GM19025 (cell line): ENCODE results near the gene CLASP2.

ENCODE experiments used
- ATAC-seq: cut with Tn5 transposase; IDR thresholded peaks from one replicate; pipeline ENCODE4 v1.9.1; 2021; ENCODE audit warnings: mild to moderate bottlenecking, low read depth, moderate library complexity; ENCODE audit not compliant: unreplicated experiment

Gene CLASP2

DNA sequence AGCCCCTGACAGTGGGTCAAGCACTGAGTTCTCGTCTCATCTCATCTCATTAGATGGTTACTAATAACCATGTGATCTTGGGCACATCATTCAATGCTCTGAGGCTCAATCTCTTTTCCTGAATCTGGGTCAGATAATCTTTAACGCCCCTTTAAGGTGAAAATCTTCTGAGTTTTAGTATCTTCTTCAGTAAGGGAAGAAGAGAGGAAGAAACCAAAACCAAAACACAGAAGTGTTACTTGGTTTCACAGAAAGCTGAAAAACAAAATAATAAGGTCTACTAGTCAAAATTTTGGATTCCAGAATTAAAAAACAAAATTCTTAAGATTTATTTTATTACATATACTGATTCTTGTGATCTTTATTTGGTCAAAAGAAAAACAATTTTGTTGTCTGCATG lies 78.2 kb downstream of the CLASP2 start:
- ATAC-seq, result no peak

DNA sequence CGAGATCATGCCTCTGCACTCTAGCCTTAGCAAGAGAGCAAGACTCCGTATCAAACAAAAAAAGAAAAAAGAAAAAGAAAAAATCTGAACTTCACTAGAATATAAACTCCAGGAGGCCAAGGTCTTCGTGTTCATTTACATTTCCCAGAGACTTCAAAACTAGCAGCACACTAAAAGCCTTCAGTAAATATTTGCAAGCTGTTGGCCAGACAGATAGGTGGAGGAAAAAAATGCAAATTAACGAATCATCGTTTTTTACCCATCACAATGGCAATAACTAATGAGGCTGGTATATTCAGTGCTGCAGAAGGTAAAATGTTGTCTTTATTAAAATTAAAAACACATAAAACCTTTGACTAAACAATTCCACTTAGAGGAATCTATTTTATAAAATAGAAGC lies 80.6 kb downstream of the CLASP2 start:
- no peak for ATAC-seq

DNA sequence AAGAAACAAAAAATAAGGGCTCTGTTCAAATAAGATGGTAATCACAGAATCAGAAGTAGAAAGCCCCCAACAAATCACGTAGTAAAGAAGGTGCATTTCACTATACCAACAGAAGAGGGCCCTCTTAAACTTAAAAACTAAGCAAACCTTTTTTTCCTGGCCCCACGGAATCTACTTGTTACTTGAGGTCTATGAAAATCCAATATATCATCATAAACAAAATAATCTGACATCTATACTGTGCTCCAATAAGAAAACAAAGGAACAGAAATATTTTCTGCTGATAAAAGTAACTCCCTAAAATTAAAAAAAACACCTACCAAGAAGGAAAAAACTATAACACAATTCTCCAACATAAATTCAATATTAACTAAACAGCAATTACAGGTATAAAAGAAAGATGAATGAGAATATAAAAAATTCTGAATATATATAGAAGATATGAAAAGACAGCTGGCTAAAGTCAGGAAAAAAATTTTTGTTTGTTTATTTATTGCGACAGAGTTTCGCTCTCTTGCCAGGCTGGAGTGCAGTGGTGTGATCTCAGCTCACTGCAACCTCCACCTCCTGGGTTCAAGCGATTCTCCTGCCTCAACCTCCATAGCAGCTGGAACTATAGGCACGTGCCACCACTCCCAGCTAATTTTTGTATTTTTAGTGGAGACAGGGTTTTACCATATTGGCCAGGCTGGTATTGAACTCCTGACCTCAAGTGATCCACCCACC lies 81.8 kb downstream of the CLASP2 start:
- no peak for ATAC-seq

DNA sequence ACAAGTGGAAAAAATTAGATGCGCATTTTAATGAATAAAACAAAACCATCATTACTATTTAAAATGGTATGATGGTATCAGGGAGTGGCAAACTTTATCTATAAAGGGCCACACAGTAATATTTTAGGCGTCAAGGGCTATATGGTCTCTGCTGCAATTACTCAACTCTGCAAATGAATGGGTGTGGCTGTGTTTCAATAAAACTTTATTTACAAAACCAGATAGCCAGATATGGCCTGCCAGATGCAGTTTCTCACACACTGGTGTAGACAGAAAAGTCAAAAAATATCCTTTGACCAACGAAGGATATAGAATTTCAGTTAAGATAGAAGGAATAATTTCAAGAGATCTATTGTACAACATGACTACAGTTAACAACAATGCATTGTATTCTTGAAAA lies 83.8 kb downstream of the CLASP2 start:
- no peak for ATAC-seq

DNA sequence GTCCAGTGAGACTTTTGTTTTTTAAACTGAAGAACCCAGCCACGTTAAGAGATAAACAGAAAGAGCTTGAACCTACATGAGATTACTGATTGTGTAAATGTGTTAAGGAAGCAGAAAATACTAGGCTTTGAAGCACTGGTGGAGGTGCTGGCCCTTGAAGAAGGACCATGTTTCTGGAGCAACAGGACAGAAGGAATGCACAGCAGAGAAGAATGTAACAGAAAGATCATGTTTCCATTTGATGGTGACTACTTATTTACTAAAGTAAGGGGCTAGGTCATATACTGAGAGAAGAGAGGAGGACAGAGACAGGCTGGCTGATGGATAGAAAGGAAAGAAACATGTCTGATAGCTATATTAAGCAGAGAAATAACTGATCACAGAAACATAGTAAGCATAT lies 88.8 kb downstream of the CLASP2 start:
- ATAC-seq, result no peak

DNA sequence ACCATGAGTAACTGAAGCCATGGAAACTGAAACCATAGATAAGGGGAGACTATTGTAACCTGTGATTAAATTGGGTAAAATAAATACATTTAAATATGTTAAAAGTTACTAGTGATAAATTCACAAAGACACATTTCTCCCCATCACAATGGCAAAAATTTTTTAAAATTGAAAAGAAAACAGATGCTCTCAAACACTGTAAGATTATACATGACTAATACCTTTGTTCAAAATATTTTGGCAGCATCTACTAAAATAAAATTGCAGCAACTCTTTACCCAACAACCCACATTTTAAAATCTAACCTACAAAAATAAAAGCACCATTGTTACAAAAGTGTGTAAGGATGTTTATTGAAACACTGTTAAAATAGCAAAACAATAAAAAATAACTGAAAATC lies 93.3 kb downstream of the CLASP2 start:
- ATAC-seq, result no peak

DNA sequence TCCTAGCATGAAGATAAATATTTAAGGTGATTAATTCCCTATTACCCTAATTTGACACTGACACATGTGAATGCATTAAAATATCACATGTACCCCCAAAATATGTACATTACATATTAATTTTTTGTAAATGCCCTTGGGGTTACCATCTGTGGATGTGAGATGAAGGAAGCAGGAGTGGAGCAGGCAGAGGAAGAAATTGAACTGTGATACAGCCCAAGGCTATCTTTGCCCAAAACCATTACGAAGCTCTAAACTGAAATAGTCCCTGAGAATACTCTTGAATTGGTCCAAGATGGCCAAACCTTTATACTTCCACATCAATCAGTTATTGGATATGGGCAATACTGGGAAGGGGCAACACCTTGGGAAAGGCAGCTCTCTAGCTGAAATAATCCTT lies 105.0 kb downstream of the CLASP2 start:
- no peak for ATAC-seq

DNA sequence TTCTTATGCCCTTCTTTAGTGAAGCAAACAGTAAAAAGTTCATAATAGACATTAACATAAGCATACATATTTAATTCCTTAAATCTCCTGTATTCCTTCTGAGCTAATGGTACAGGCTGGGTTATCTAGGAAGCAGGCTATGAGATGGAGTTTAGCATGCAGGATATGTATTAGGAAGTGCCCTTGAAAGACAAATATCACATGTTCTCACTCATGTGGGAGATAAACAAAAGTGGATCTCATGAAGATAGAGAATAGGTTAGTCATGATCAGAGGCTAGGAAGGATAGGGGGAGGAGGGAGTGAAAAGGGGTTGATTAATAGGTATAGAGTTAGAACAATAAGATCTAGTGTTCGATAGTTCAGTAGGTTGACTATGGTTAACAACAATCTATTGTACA lies 105.4 kb downstream of the CLASP2 start:
- no peak for ATAC-seq

DNA sequence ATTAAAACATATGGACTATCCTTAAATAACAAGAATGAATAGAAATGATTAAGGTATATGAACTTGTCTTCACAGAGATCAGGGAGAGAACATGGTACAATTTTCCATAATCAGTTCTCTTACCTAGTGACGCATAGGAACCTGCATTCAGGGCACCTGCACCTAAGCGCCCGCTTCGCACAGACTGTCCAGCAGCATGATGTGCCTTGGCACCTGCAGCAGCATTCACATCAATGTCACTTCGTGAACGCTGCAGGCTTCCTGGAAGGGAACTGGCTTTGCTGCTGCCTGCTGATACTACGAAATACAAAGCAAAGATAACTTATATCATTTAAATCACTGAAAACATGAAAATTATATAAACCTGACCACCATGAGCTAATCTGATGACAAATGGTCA lies 115.2 kb downstream of the CLASP2 start:
- ATAC-seq, result no peak

DNA sequence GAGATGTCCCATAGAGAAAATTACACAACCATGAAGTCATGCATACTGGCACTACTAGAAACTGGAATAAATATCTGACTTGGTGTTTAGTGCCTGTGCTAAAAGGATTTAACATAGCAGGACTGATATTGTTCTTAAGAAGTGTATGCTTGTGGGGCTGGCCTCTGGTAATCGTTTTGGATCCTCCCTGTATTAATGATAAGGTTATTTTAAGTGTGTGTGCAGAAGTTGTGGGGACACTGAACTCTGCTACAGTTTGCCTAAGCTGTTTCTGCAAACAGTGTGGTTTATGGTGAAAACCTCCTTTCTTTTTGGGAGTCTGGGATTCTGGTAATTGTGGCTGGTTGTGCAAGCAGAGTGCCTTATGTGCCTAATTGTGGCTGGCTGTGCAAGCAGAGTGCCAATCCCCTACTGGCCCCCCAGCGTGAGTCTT lies 120.8 kb downstream of the CLASP2 start:
- ATAC-seq, result no peak

DNA sequence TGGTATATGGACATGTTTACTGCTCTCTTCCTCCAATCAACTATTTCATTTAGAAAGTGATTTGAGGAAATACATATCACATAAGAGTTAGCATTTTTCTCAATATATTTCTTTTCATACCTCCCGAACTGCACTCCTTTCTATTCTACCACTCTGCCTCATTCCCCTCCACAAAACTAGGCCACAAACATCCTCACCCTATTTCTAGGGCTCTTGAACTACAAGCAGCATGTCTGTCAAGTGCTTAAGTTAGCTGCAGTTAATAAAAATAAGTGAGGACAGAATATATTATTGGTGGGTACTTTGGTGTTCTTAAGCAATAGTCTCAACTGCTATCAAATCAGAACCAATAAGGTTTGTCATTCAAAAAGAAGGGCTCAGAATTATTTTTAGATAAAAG lies 125.1 kb downstream of the CLASP2 start:
- ATAC-seq, result no peak

DNA sequence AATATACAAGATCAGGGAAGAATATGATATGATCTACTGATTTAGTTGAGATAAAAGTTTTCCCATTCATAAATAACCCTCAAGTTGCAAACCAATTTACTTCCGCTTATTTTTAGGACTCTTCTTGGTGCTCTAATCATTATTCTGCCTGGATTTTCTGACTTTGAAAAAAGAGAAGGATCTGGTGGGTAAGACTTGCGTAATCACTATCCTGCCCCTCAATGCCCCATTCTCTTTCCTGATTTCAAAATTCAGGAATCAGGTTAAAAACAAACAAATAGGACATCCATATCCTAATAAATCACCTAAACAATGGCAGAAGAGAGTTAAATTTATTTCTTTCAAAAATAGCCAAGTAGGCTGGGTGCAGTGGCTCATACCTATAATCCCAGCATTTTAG lies 127.5 kb downstream of the CLASP2 start:
- no peak for ATAC-seq

DNA sequence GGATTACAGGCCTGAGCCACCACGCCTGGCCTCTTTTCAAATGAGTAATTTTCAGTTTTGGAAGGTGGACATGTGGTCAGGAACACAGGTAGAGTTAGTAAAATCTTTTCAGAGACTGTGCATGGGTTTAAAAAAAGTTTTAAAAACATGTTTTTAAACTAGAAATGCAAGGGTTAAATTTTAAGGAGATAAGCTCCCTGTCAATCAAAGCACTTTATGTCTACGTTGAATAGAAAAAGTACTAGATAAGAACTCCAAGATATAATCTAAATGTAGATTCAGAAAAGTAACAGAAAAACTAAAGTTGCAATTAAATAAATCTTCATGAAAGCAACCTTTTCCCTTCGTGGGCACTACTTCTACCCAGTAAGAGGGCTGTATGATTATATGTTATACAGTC lies 131.7 kb downstream of the CLASP2 start:
- ATAC-seq, result no peak

DNA sequence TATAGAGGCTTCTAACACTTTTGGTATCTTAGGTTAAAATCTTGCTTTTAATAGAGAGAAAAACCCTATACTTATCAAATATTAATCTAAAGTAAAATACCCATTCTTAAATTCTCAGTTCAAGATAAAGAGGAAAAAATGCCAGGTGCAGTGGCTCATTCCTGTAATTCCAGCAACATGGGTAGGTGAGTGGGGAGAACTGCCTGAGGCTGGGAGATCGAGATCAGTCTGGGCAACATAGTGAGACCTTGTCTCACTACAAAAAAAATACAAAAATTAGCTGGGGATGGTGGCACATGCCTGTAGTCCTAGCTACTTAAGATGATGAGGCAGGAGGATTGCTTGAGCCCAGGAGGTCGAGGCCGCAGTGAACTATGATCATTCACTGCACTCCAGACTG lies 135.8 kb downstream of the CLASP2 start:
- ATAC-seq, result no peak

DNA sequence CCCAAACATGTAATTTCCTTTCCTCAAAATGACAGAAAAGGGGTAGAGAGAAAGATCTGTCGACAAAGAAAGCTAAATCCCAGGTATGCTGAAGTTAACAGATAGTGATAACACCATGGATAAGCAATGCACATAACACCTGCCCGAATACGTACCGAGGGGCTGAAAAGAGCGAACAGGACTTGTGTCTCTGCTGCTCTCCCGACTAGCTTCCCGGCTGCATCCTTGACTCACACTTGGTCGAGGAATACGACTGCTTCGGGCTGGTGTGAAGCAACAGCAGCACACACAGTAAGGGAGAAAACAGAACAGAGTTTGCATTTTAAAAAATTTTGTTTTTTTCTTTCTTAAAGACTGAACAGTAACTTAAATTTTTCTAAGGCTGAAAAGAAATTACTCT lies 136.4 kb downstream of the CLASP2 start:
- ATAC-seq, result no peak

DNA sequence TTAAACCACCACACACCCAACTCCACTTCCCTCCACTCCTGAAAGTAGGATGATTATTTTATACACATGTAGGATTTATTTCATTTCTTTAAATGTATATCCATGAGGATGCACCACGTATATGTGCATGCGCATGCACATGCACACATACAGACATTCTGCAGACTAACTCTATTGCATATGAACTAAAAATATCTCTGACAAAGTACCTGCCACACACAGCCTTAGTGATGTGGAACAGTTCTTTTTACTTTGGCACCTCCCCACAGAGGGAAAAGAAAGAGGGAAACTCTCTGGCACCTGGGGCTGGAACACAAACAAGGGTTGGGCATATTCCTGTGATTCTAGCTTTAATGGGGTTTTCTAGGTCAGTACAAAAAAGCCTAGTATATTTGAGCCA lies 138.2 kb downstream of the CLASP2 start:
- no peak for ATAC-seq

DNA sequence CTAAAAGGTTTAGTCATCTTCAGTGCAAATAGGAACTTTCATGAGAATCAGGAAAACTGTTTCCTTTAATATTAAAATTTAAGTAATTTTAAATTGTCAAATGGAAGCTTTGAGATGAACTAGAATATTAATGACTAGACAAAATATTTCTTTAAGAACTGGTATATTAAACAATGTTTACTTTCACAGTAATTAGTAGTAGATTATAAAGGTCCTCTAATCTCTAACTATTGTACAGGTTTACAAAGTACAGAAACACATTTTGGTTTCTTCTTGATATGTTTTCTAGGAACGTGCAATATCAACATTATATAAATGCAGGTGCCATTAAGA lies 138.9 kb downstream of the CLASP2 start:
- no peak for ATAC-seq

DNA sequence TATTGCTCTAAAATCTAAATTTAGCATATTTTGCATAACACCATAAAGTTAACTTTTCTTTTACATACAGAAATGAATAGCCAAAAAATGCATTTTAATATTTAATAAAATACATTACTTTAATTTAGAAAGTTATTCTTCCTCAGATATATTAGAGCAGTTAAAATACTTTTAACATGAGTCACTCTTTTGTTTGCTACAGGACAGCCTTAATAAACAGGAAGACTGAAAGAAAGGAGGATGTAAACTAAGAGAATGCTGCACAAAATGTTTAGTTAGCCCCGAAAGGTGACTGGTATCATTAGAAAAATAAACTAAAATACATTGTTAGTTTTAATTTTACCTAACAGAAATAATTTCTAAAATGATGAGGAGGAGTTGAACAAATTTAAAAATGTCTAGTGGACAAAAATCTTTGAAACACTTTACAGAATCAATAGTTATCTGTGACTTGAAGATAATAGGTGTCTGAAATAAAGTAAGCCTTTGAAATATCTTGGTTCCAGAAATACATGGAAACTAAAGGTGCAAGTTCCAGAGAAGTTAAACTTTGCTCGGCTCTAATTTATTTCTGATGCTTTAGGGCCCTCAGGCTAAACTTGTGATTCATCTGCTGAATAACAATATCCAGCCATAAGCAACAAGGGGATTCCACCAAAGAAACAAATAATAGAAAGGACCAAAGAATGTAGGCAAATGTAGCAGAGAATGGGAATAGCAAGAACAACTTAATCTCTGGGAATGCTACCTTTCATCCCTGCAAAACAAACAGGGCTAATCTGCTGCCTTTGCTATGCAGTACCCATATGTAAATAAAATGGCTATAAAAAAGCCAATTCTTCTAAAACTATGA lies 139.5 kb downstream of the CLASP2 start:
- no peak for ATAC-seq

DNA sequence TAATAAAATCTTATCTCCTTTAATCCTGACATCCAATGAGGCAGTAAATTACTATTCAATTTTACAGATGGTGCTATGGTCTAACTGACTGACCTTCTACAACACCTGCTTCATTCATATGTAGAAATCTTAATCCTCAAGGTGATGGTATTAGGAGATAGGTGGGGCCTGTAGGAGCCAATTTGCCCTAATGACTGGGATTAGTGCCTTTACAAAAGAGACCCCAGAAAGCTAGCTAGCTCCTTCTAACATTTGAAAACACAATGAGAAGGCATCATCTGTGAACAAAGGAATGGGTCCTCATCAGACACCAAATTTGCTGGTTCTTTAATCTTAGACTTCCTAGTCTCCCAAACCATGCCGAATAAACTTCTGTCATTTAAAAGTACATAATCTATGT lies 140.5 kb downstream of the CLASP2 start:
- no peak for ATAC-seq

DNA sequence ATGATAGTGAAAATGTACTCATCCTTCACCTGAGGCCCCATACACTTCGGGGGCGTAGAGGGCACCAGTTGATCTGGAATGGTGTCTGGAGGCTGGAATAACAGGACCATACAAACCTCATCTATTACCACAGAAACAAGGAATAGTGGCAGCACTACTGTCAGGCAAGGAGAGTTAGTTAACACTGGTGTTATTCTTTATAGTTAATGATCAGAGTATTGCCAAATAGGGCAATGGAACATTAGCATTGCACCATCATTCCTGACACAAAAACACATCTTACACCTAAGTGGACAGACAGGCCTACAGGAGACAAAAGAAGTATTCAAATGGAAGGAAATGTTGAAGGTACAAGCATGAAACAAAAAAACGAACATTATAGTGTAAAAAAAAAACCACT lies 140.9 kb downstream of the CLASP2 start:
- ATAC-seq, result no peak

DNA sequence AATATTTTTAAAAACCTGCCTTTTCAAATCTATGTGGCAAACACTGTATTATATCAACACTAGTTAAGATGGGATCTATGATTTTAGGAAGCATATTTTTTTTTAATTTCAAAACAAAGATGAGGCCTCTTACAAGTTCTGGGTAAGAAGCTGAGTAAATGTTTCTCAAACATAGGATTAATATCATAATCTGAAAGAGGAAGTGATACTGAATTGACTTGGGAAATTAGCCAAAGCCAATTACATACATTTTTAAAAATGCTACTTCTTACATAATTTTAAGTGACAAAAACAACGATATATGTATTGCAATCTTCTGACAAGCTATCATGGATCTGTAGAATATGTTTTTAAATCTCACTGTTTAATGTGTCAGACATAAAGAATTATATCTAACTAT lies 142.7 kb downstream of the CLASP2 start:
- ATAC-seq, result no peak

DNA sequence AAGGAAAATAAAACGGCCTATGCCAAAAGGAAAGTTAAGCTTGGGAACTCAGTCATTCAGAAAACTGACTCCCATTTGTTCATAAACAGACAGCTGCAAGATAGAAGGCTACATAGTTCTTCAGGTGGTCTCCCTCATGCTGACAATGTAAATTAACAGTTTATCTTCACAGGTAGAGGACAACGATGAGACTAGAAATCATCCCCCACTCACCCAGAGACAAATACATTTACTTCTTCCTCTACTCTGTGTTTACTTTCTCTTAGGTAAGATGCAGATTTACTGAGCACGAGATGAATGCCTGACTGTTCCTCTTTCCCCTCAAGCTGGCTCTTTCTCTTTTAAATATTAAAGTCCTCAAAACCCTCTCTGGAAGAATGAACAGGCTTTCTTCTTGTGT lies 160.2 kb downstream of the CLASP2 start:
- no peak for ATAC-seq
